GM19099 (cell line): ENCODE results near the gene SMAD1.

ENCODE experiments used
- POLR2A ChIP-seq: IDR thresholded peaks from 3 replicates; pipeline ENCODE4 v1.6.1; 2011; ENCODE audit warnings: low read depth; ENCODE audit not compliant: insufficient read length; ENCODE audit errors: extremely low read depth

Gene SMAD1

DNA sequence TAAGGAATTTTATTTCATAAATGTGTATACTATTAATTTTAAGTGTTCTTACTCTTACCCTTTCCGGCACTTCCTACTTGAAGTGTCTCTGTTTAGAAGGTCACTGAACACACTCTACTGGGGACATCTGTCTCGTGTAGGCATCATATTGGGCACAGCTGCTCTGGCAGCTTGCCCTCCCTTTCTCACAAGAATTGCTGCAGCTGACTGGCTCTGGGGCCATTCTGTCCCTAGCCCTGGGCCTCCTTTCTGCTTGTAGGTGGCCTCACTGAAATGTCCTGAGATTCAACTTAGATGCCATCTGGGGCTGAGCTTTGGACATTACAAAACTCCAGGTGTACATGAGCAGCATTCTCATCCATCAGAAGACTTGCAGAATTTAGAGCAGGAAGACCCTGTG lies 49.6 kb downstream of the SMAD1 start:
- no peak for TF ChIP-seq POLR2A

- TF ChIP-seq POLR2A = no peak
Observed at GRCh38 chr4:145531859-145532258, 50.2 kb downstream of the SMAD1 start.

DNA sequence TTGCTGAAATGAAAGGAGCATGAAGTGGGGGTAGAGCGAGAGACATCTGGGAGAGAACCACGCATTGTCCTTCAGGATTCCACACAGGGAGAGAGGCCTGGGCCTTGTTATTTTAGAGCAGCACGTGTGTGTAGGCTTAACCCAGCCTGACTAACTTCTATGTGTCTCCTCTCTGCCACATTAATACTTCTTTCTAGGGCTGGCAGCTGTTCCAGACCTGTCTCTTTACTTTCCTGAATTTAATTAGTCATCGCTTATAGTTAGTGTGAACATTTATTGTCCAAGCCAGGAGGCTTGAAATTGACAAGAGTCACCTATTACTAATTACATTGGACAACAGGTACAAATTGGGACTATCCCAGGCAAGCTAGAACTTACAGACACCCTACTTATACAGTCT lies 51.3 kb downstream of the SMAD1 start:
- TF ChIP-seq POLR2A = no peak

- TF ChIP-seq POLR2A = no peak
Observed at GRCh38 chr4:145533961-145534360, 52.3 kb downstream of the SMAD1 start.

DNA sequence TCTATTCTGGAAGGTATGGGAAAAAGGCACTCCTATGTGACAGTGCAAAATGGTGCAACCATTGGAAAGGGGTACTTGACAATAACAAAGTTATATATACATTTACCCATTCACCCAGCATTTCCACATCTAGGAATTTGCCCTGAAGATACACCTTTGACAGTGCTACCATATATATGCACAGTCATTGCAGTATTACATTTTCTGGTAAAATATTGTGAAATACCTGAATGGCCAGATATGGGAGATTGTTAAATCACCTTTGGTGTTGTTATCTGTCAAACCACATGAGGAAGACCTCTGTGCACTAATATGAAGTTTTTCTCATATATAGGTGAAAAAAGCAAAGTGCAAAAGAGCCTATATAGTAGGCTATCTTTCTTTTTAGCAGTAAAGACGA lies 53.5 kb downstream of the SMAD1 start:
- no peak for TF ChIP-seq POLR2A

DNA sequence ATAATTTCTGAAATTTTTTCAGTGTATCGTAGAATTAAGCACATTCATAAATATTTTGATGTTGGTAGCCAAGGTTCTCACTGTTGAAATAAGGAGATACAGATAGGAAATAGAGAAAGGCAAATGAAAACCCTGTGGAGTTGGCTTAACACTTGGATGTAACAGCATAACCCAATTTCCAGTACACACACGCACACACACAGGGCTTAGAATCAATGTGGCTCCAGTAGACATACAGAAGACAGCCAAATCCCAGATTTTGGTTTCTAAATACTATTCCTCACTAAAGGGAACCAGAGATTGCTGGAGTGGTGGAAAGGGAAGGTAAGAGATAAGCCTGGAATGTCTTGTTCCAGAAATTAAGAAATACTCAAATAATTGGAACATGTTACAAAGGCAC lies 54.4 kb downstream of the SMAD1 start:
- TF ChIP-seq POLR2A = no peak

DNA sequence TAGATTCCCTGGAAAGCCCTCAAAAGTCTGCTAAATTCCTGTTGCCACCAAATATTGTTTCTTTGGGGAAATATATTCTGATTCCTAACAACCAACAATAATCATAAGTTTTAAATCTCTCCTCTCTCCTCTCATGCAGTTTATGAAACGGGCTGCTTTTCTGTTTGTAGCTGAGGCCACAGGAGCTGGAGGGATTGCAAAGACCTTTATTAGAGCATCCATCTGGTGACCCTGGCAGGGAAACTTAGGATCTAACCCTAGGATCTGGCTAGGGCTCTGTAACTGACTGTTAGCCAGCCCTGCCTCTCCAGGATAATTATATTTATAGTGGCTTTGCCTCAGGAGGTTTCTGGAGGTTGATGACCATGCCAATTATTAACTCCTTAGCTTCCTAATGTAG lies 56.9 kb downstream of the SMAD1 start:
- no peak for TF ChIP-seq POLR2A

GRCh38 chr4:145539671-145540070 lies 58.0 kb downstream of the SMAD1 start:
- TF ChIP-seq POLR2A = no peak

- TF ChIP-seq POLR2A = no peak
Observed at GRCh38 chr4:145540235-145540634, 58.6 kb downstream of the SMAD1 start.

DNA sequence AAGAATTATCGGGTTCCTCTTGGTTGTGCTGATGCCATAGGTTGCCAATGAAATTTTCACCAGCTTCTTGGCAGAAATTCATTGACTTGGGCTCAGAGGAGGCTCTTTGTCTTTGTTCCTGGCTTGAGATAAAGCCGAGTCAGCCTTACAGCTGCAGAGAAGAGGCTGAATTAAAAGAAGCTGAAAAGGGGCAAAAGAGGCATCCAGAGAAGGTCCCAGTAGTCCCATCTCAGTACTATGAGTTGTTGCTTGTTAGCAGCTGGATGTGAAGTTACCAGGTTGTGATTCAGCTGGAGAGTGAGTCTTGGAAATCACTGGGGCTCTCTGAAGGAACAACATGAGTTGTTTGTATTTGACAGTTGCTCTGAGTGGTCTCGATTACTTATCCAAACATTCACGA lies 59.7 kb downstream of the SMAD1 start:
- no peak for TF ChIP-seq POLR2A

DNA sequence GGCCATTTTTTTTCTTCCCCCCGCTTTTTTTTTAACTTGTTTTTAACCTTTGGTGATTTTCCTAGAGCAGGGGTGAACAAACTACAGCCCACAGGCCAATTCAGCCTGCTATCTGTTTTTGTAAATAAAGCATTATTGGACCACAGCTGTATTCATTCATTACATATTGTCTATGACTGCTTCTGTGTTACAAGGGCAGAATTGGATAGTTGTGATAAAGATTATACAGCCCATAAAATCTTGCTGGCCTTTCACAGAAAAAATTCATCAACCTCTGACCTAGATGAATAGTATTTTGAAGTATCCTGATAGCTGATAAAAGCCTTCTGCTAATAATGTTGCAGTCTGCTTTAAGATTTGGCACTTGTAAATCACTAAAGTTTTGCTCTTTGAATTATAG lies 63.4 kb downstream of the SMAD1 start:
- no peak for TF ChIP-seq POLR2A

- TF ChIP-seq POLR2A = no peak
Observed at GRCh38 chr4:145545538-145546174, 64.0 kb downstream of the SMAD1 start.

DNA sequence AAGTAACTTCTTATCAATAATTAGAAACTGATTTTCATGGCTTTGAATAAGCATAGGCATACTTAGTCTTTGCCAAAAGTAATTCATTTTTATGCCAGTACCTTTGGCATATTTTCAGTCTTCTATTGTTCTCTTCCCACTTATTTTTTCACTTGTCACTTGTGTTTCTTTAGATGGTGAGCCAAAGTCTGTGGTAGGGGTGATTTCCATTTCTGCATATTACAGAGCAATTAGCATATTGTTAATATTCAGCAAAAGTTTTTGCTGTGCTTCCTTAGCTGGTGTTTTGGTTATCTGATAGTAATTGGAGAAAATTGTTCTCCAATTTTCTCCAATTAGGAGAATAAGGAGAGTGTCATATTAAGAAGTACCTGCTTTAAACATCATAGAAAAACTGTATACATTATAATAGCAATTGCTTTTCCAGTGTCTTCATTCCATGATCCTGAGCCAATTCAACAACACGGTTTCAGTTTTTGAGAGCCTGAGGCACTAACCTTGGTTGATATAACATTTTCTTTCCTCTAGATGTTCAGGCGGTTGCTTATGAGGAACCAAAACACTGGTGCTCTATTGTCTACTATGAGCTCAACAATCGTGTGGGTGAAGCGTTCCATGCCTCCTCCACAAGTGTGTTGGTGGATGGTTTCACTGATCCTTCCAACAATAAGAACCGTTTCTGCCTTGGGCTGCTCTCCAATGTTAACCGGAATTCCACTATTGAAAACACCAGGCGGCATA lies 64.7 kb downstream of the SMAD1 start:
- TF ChIP-seq POLR2A = no peak

DNA sequence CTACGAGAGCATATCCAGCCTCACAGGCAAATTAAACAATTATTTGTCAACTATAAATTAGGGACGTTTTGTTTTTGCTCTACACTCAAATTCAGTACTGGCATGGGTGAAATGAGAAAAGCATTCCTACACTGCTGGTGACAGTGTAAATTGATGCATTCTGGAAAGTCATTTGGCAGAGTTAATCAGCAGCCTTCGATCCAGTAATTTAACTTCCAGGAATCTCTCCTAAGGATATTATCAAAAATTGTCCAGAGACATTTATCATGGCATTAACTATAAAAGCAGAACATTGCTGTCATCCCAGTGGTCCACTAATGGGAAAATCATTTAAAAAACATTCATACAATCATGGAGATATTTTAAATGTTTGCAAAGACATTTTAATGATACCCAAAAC lies 70.0 kb downstream of the SMAD1 start:
- TF ChIP-seq POLR2A = no peak

DNA sequence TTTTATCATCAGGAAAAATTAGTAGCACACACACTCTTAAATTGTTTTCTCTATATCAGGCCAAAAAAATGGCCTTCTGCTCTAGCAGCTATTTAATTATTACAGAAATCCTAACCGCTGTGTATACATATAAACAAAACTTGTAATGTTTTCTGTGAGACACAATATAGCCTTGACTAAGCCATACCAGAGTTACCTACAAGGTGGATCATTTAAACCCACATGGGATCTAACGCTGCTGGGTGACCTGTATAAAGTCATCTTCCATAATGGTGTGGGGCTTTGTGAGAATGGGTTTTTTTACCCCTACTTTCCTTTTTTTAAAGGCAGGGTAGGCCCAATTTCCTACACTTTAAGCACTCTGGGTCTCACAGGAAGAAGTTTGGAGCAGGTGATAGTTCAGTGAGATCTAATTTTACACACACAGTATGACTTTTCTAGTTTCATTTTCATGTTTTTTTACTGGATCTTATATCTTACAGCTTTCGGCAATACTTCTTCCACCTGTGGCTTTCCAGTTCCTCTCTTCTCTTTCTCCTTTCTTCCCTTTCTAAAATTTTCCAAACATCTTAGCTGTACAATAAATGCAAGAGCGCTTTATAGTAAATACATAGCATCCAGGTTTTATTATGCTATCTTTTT lies 70.6 kb downstream of the SMAD1 start:
- no peak for TF ChIP-seq POLR2A

DNA sequence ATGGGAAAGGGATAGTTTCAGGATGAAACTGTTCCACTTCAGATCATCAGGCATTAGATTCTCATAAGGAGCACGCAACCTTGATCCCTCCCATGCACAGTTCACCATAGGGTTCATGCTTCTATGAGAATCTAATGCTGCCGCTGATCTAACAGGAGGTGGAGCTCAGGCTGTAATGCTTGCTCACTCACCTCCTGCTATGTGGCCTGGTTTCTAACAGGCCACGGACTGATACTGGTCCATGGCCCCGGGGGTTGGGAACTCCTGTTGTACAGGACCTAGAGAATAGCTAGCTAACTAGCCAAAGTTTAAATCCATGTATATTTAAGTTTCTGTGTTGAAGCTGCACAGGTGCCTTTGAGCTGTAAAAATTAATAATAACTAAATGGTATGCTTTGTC lies 71.7 kb downstream of the SMAD1 start:
- TF ChIP-seq POLR2A = no peak
